ENCODE results near the gene CYTH1.

The CYTH1 gene

DNA sequence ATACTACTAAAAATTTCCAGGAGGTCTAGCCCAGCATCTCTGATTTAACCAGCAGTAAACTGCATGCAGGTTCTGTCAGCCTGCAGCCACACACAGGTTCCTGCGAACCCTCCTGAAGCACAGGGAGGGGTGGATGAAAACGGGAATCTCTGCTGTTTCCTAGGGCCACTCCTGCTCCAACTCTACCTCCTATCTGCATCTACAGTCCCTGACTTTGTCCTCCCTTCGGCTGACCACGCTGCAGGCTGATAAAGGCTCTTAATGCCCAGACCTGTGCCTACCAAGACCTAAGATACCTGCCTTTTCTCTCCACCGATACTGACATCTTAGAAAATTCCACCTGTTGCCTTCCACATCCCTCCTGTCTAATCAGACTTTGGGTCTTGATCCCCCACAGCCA, 50.2 kb downstream of the CYTH1 start:
- no peak for DNase-seq

- DNase-seq: no peak
Measured at GRCh38 chr17:78729641-78730040, 52.4 kb downstream of the CYTH1 start.

DNA sequence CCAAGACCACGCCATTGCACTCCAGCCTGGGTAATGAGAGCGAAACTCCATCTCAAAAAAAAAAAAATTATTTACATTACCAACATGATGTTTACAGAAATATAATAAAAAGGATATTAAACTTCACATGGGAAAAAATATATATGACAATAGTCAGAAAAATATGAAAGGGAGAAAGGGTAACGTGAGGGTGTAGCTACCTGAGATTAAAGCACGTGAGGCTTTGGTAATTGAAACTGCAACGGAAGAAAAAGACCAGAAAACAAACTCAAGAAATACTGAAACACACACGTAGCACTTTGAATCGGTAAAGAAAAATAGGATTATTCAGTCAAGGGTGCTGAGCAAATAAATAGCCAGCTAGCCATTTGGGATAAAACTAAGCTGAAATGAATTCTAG, 53.6 kb downstream of the CYTH1 start:
- no peak for DNase-seq

DNA sequence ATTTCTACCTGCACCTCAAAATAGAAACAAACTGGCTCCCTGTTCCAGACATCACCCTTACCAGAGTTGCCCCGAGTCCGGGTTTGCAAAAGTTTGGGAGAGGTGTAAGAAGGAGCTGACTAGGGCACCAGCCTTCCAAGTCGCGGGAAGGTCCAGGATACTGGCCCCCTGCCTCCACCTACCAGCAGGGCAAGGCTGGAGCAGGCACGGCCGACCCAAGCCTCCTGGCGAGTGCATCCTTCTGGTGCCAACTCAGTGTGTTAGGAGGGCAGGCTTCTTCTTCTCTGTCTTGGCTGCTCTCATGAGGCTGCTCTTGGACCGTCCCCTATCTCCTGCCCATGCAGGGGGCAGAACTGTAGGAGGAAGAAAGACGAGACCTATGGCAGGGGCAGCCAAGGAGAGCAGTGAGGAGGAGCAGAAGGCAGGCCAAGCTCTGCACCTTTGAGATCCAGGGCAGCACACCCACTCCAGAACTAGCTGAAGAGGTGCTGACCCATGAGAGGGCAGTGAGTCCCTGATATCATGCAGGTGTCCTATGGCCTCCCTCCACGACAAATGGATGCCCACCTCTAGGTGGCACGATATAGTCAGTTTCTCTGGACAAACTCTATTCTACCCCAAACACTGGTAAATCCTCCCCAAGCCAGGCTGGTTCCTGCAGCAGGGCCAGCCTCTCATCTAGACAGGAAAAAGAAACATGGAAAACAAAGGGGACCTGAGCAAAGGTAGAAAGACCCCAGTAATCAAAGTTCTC, 54.4 kb downstream of the CYTH1 start:
- DNase-seq: no peak

GRCh38 chr17:78727057-78727456, 55.0 kb downstream of the CYTH1 start:
- DNase-seq: no peak

GRCh38 chr17:78726513-78726912, 55.6 kb downstream of the CYTH1 start:
- DNase-seq: no peak

GRCh38 chr17:78725448-78726021, 56.5 kb downstream of the CYTH1 start:
- DNase-seq: no peak

DNA sequence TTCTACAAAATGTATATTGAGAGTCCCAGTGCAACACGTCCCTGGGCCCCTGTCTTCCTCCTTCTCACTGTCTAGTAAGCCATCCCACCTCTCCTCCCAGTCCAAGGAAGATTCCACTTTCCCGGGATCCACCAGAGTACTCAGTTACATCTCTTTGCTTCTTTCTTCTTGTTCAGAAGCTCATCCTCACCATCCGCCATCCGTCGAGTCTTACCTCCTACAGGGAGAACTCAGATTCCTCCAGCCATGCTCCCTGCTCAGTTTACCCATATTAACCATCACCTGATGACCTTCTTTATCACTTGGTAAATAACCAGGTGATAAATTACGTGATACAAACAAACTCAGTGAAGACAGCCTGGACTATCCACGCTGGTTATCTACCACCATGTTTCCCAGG, 57.1 kb downstream of the CYTH1 start:
- no peak for DNase-seq

GRCh38 chr17:78724544-78724943, 57.5 kb downstream of the CYTH1 start:
- DNase-seq: no peak

DNA sequence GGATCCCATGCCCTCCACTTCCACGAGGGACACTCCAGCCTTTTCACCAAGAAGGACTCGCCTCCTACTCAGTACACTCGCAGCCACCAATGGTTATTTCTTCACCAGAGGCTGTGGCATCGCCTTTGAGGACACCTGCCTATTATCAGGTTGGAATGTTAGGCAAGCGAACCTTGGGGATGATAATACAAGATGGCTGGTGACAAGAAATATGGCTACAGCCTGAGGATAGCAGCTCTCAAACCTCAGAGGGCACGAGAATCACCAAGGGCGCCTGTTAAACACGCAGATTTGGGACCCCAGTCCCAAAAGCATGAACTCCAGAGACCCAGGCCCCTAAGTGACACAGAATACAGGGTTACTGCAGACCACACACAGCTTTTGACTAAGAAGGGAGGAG, 58.1 kb downstream of the CYTH1 start:
- no peak for DNase-seq

DNA sequence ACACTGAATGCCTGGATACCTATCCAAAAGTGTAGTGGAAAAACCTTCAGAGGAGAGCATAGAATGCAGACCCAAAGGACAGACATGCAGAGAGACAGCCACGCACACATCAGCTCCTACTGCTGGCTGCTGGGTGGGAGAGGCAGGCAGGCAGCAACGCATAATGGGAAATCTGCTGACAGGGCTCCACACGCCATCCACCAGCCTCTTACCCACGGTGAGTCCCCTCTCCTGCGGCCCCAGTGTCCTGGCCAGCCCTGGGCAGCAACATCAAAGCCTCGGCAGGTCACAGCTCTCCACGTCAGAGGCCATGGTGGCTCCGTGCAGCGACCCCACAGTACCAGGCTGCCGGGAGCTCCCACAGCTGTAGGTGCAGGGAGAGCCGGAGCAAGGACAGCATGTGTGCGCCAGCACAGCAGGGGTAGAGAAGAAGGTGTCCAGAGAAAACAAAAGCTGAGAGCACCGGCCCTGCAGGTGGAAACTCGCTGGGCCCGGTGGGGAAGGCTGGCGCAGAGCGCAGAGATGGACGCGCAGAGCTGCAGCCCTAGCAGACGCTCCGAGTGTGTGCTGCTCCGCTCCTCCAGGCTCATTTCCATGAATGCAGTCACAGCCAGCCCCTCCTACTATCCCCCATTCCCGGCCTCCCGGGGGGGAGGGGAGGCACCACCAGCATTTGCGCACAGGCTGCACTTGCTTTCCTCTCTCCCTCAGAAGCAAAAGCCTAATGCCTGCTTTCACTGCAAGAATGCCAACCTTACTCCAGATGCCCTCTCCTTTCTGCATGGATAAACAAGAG, 58.9 kb downstream of the CYTH1 start:
- no peak for DNase-seq

- DNase-seq: no peak
Measured at GRCh38 chr17:78722246-78722761, 59.8 kb downstream of the CYTH1 start.

GRCh38 chr17:78719630-78720298, 62.3 kb downstream of the CYTH1 start:
- no peak for DNase-seq

GRCh38 chr17:78718575-78719208, 63.4 kb downstream of the CYTH1 start:
- DNase-seq: no peak

- peak; percentile 18 for DNase-seq
Measured at GRCh38 chr17:78717431-78717980, 64.6 kb downstream of the CYTH1 start.

DNA sequence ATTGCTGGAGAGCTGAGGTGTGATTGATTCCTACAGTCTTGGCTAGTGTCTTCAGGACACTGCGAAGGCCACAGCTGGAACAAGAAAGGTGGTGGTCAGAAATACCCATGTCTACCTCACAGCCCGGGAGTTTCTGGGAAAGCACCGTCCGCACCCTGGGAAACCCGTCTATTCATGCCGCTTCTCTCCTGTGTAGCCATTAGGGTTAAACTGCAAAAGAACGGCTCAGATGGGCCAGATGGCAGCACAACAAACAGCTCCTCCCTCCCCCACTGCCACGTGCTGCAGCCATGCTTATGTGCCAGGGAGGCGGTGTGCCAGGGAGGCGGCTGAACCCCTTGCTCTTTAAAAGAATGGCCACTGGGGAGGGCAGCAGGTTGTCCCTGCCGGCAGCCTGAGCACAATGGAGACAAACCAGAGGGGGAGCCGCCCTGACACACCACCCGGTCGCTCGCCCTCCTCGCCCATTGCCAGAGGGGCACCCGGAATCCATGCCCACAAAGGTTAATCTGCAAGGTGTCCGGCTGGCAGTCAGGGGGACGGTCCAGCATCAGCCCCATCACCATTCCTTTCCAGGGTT, 65.2 kb downstream of the CYTH1 start:
- DNase-seq: peak; percentile 20

- no peak for DNase-seq
Measured at GRCh38 chr17:78716292-78716691, 65.8 kb downstream of the CYTH1 start.

DNA sequence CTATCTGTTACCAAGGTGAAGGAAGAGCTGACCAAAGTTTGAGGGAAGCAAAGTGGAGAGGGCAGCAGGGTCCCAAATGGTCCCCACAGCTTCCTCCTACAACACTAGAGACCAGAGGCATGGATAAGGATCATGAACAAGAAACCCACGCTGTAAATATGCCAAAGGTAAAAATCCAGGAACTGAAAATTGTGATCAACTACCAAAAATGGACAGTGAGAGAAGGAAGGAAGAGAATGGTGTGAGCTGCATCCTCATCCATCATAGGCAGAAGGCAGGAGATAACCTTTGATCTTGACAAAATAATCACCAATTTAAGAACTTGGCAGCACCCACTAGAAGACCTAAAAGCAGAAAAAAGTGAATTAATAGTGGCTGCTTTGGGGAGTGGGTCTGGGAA, 66.2 kb downstream of the CYTH1 start:
- no peak for DNase-seq

- no peak for DNase-seq
Measured at GRCh38 chr17:78715000-78715771, 66.9 kb downstream of the CYTH1 start.

- DNase-seq: no peak
Measured at GRCh38 chr17:78714534-78714933, 67.5 kb downstream of the CYTH1 start.

DNA sequence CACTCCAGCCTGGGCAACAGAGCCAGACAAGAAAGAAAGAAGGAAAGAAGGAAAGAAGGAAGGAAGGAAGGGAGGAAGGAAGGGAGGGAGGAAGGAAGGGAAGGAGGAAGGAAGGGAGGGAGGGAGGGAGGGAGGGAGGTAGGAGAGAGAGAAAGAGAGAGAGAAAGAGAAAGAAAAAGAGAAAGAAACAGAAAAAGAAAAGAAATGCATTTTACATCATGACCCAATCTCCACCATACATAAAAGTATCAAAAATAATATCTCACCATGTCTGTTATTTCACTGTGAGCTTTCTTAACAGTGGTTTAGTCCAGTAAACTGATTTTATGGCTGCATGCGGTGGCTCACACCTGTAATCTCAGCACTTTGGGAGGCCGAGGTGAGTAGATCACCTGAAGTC, 70.0 kb downstream of the CYTH1 start:
- DNase-seq: no peak
